HG03108 (cell line): Measurements from ENCODE around the gene KCNC2.

Source experiments
- ATAC-seq: cut with Tn5 transposase; IDR thresholded peaks from one replicate; pipeline ENCODE4 v1.9.1; 2021; ENCODE audit warnings: moderate library complexity; ENCODE audit not compliant: unreplicated experiment

The KCNC2 gene

GRCh38 chr12:75162845-75163244 is 46.8 kb downstream of the KCNC2 start:
- ATAC-seq = no peak

- ATAC-seq = no peak
These were observed 48.2 kb downstream of the KCNC2 start for GRCh38 chr12:75161488-75161887.

- no peak for ATAC-seq
These were observed 52.3 kb downstream of the KCNC2 start for GRCh38 chr12:75157385-75157784.

GRCh38 chr12:75155962-75156361 is 53.7 kb downstream of the KCNC2 start:
- ATAC-seq = no peak

GRCh38 chr12:75154388-75154787 is 55.3 kb downstream of the KCNC2 start:
- no peak for ATAC-seq

- no peak for ATAC-seq
These were observed 70.4 kb downstream of the KCNC2 start for GRCh38 chr12:75139196-75139595.

GRCh38 chr12:75137896-75138295 is 71.7 kb downstream of the KCNC2 start:
- ATAC-seq = no peak

GRCh38 chr12:75135026-75135425 is 74.6 kb downstream of the KCNC2 start:
- no peak for ATAC-seq

- ATAC-seq = no peak
These were observed 78.8 kb downstream of the KCNC2 start for GRCh38 chr12:75130811-75131210.

GRCh38 chr12:75129275-75129674 is 80.4 kb downstream of the KCNC2 start:
- ATAC-seq = no peak

- ATAC-seq = no peak
These were observed 88.5 kb downstream of the KCNC2 start for GRCh38 chr12:75121036-75121705.

- no peak for ATAC-seq
These were observed 89.3 kb downstream of the KCNC2 start for GRCh38 chr12:75120311-75120711.

GRCh38 chr12:75116646-75117198 is 92.9 kb downstream of the KCNC2 start:
- no peak for ATAC-seq

GRCh38 chr12:75115748-75116147 is 93.9 kb downstream of the KCNC2 start:
- ATAC-seq = no peak

GRCh38 chr12:75103822-75104221 is 105.8 kb downstream of the KCNC2 start:
- no peak for ATAC-seq

- ATAC-seq = no peak
These were observed 107.9 kb downstream of the KCNC2 start for GRCh38 chr12:75101781-75102180.

GRCh38 chr12:75099210-75099609 is 110.4 kb downstream of the KCNC2 start:
- no peak for ATAC-seq

- ATAC-seq = no peak
These were observed 112.6 kb downstream of the KCNC2 start for GRCh38 chr12:75097003-75097402.

- no peak for ATAC-seq
These were observed 122.0 kb downstream of the KCNC2 start for GRCh38 chr12:75087654-75088053.

GRCh38 chr12:75086091-75087038 is 123.3 kb downstream of the KCNC2 start:
- ATAC-seq = no peak

GRCh38 chr12:75081305-75081704 is 128.3 kb downstream of the KCNC2 start:
- no peak for ATAC-seq

GRCh38 chr12:75080582-75080981 is 129.1 kb downstream of the KCNC2 start:
- no peak for ATAC-seq
